ENCODE measurements around the gene NEUROD1. TPM values are rescaled to one million over a fixed set of nuclear protein-coding genes. Genes with fewer than 3 reads are reported as not detected.
A peak's percentile ranks its signal among the peaks of the same experiment; 100 is the strongest.
"Not testable (repeated sequence)": the region's sequence is repeated elsewhere in the genome, so short reads cannot be mapped to it uniquely, and the experiment has no call there.

Gene NEUROD1
- not detected for total RNA-seq

- Histone ChIP-seq H3K27ac (no peak within 1 kb of the TSS), H3K9me3 (no peaks in the 10 kb centered on the region), H3K36me3 (no peaks in the 10 kb centered on the region), H3K4me1 (replicated peaks) (peaks cover 4% of the 10 kb centered on the region), H3K27me3 (replicated peaks; ENCODE audit: insufficient read depth) (peaks cover 41% of the 10 kb centered on the region), H3K4me3 (no peak within 1 kb of the TSS)
- TF ChIP-seq POLR2A (IDR thresholded peaks at IDR 0.05), result no peak
- TF ChIP-seq POLR2AphosphoS5 (IDR thresholded peaks at IDR 0.05), result no peak
- no peak for TF ChIP-seq CTCF (IDR thresholded peaks at IDR 0.05)
- DNase-seq (ENCODE audit: low spot score), result no peak
- 3% methylated on average over 45 of the region's 45 CpGs for WGBS
- intact Hi-C loops (cut with DNase I), result no loop called here
Measured at GRCh38 chr2:181680055-181680936, at the start of gene NEUROD1. NEUROD1 (minus strand) TSS chr2:181680517; CDS start chr2:181678860, 1,657 bp downstream.

GRCh38 chr2:181725476-181725875, 45.2 kb upstream of the NEUROD1 start:
- Histone ChIP-seq H3K27ac (no peak overlapping the region), H3K9me3 (no peaks in the 10 kb centered on the region), H3K4me1 (replicated peaks) (no peaks in the 10 kb centered on the region), H3K4me3 (no peak overlapping the region), H3K27me3 (replicated peaks; ENCODE audit: insufficient read depth) (no peaks in the 10 kb centered on the region), H3K36me3 (no peaks in the 10 kb centered on the region)
- 84% methylated on average over 1 of the region's 1 CpG for WGBS
- intact Hi-C loops (cut with DNase I), result no loop called here
- TF ChIP-seq POLR2AphosphoS5 (IDR thresholded peaks at IDR 0.05), result no peak
- TF ChIP-seq CTCF (IDR thresholded peaks at IDR 0.05), result no peak
- TF ChIP-seq POLR2A (IDR thresholded peaks at IDR 0.05), result no peak
- no peak for DNase-seq (ENCODE audit: low spot score)

- intact Hi-C loops (cut with DNase I), result no loop called here
- Histone ChIP-seq H3K4me3 (no peak overlapping the region), H3K36me3 (no peaks in the 10 kb centered on the region), H3K27ac (no peak overlapping the region), H3K9me3 (no peaks in the 10 kb centered on the region), H3K4me1 (replicated peaks) (no peaks in the 10 kb centered on the region), H3K27me3 (replicated peaks; ENCODE audit: insufficient read depth) (no peaks in the 10 kb centered on the region)
- TF ChIP-seq POLR2AphosphoS5 (IDR thresholded peaks at IDR 0.05) (no peak), POLR2A (IDR thresholded peaks at IDR 0.05) (no peak), CTCF (IDR thresholded peaks at IDR 0.05) (no peak)
- no peak for DNase-seq (ENCODE audit: low spot score)
Measured at GRCh38 chr2:181724662-181725061, 44.3 kb upstream of the NEUROD1 start.

- 45% methylated on average over 2 of the region's 2 CpGs for WGBS
- Histone ChIP-seq H3K4me3 (no peak overlapping the region), H3K27ac (no peak overlapping the region), H3K4me1 (replicated peaks) (no peaks in the 10 kb centered on the region), H3K36me3 (no peaks in the 10 kb centered on the region), H3K27me3 (replicated peaks; ENCODE audit: insufficient read depth) (no peaks in the 10 kb centered on the region), H3K9me3 (no peaks in the 10 kb centered on the region)
- intact Hi-C loops (cut with DNase I), result no loop called here
- no peak for TF ChIP-seq POLR2A (IDR thresholded peaks at IDR 0.05)
- no peak for DNase-seq (ENCODE audit: low spot score)
Measured at GRCh38 chr2:181723731-181724130, 43.4 kb upstream of the NEUROD1 start.

GRCh38 chr2:181715033-181715630, 34.8 kb upstream of the NEUROD1 start:
- Histone ChIP-seq H3K4me3 (no peak overlapping the region), H3K36me3 (no peaks in the 10 kb centered on the region), H3K9me3 (no peaks in the 10 kb centered on the region), H3K4me1 (replicated peaks) (no peaks in the 10 kb centered on the region), H3K27me3 (replicated peaks; ENCODE audit: insufficient read depth) (no peaks in the 10 kb centered on the region), H3K27ac (no peak overlapping the region)
- intact Hi-C loops (cut with DNase I), result loop anchor here (10.0 kb wide), 3 partner anchors 140 to 1590 kb away; no protein-coding TSS in a partner anchor
- DNase-seq (ENCODE audit: low spot score), result peak; percentile 74
- 0% methylated on average over 2 of the region's 2 CpGs for WGBS
- TF ChIP-seq POLR2A (IDR thresholded peaks at IDR 0.05), result no peak
- peak; percentile 35 to 74 (median 68) for TF ChIP-seq CTCF (IDR thresholded peaks at IDR 0.05)
- TF ChIP-seq POLR2AphosphoS5 (IDR thresholded peaks at IDR 0.05), result no peak

- intact Hi-C loops (cut with DNase I), result loop anchor here (10.0 kb wide), 3 partner anchors 136 to 1586 kb away; no protein-coding TSS in a partner anchor
Measured at GRCh38 chr2:181711051-181711450, 30.7 kb upstream of the NEUROD1 start.

GRCh38 chr2:181702519-181702918, 22.2 kb upstream of the NEUROD1 start:
- DNase-seq (ENCODE audit: low spot score); H3K36me3 ChIP-seq; H3K27me3 ChIP-seq (replicated peaks; ENCODE audit: insufficient read depth); H3K4me1 ChIP-seq (replicated peaks); H3K9me3 ChIP-seq; H3K27ac ChIP-seq; intact Hi-C loops (cut with DNase I); H3K4me3 ChIP-seq: not testable (repeated sequence)
- WGBS, result 91% methylated on average over 3 of the region's 3 CpGs

More at GRCh38 chr2:181711051-181711450, 30.7 kb upstream of the NEUROD1 start:
- H3K4me3 ChIP-seq; H3K27ac ChIP-seq; H3K27me3 ChIP-seq (replicated peaks; ENCODE audit: insufficient read depth); H3K4me1 ChIP-seq (replicated peaks); H3K36me3 ChIP-seq; H3K9me3 ChIP-seq; DNase-seq (ENCODE audit: low spot score): not testable (repeated sequence)

Data from prostate gland (tissue), 2 donors.